SK-N-MC (cell line): ENCODE measurements around the gene RUNX2.
"Not testable (repeated sequence)": the region's sequence is repeated elsewhere in the genome, so short reads cannot be mapped to it uniquely, and the experiment has no call there.

ENCODE experiments used
- DNase-seq: peaks from one replicate; pipeline ENCODE4 v3.0.0-alpha.2; 2011; ENCODE audit warnings: low read depth, low spot score
- H3K27ac ChIP-seq: fragments of 200-600 bp; sonication (generic); 2 replicates; pipeline ENCODE4 v1.5.1; 2016; ENCODE audit warnings: mixed run types
- H3K36me3 ChIP-seq: fragments of 200-600 bp; sonication (generic); 2 replicates; pipeline ENCODE4 v1.6.1; 2017; ENCODE audit warnings: antibody characterized with exemption, low read length, mixed read lengths; ENCODE audit not compliant: insufficient read depth
- H3K4me3 ChIP-seq: fragments of 200-600 bp; sonication (generic); 2 replicates; pipeline ENCODE4 v1.5.1; 2016
- H3K9ac ChIP-seq: fragments of 200-600 bp; sonication (generic); 2 replicates; pipeline ENCODE4 v1.8.0; 2017; ENCODE audit warnings: mixed run types, mixed read lengths; ENCODE audit not compliant: insufficient read length
- H3K9me3 ChIP-seq: fragments of 200-600 bp; sonication (generic); 2 replicates; pipeline ENCODE4 v1.6.1; 2017; ENCODE audit warnings: low read depth, mild to moderate bottlenecking, antibody characterized with exemption, low read length, moderate library complexity, mixed read lengths
- EZH2 ChIP-seq: fragments of 200-600 bp; sonication (generic); IDR thresholded peaks from one replicate; pipeline ENCODE4 v1.6.1; 2017; ENCODE audit warnings: antibody characterized with exemption
- FOXP2 ChIP-seq: optimal IDR thresholded peaks from 2 replicates; pipeline ENCODE3; 2011; ENCODE audit warnings: mild to moderate bottlenecking, moderate library complexity; ENCODE audit not compliant: insufficient read depth; ENCODE audit errors: extremely low read length, control extremely low read depth
- POLR2AphosphoS5 ChIP-seq: IDR thresholded peaks from 2 replicates; pipeline ENCODE4 v1.6.1; 2012; ENCODE audit warnings: mild to moderate bottlenecking, low read depth, low read length, borderline replicate concordance

RUNX2 gene

GRCh38 chr6:45554591-45554990 lies 226.5 kb downstream of the RUNX2 start:
- H3K4me3 ChIP-seq = no peak overlapping the region
- H3K36me3 ChIP-seq = no peaks in the 10 kb centered on the region
- TF ChIP-seq POLR2AphosphoS5 = no peak
- TF ChIP-seq EZH2 = no peak
- TF ChIP-seq FOXP2 = no peak
- H3K9ac ChIP-seq = no peak overlapping the region
- DNase-seq = no peak
- no peak overlapping the region for H3K27ac ChIP-seq
- H3K9me3 ChIP-seq = no peaks in the 10 kb centered on the region

- DNase-seq = no peak
- no peak overlapping the region for H3K27ac ChIP-seq
- H3K4me3 ChIP-seq = peak overlapping the region; percentile 11; the same call in 1 of the 2 replicates
- H3K9me3 ChIP-seq = no peaks in the 10 kb centered on the region
- H3K9ac ChIP-seq = no peak overlapping the region
- H3K36me3 ChIP-seq = no peaks in the 10 kb centered on the region
- TF ChIP-seq EZH2 = no peak
- no peak for TF ChIP-seq POLR2AphosphoS5
- no peak for TF ChIP-seq FOXP2
Observed at GRCh38 chr6:45555981-45556771, 228.0 kb downstream of the RUNX2 start.

GRCh38 chr6:45556828-45557227 lies 228.7 kb downstream of the RUNX2 start:
- Histone ChIP-seq H3K9me3 (no peaks in the 10 kb centered on the region), H3K27ac (no peak overlapping the region), H3K4me3 (no peak overlapping the region)

GRCh38 chr6:45557454-45557853 lies 229.3 kb downstream of the RUNX2 start:
- no peak for TF ChIP-seq POLR2AphosphoS5

More at GRCh38 chr6:45556828-45557227, 228.7 kb downstream of the RUNX2 start:
- no peak for DNase-seq
- Histone ChIP-seq H3K36me3 (no peaks in the 10 kb centered on the region), H3K9ac (no peak overlapping the region)
- no peak for TF ChIP-seq EZH2
- no peak for TF ChIP-seq FOXP2
- no peak for TF ChIP-seq POLR2AphosphoS5

GRCh38 chr6:45558858-45559257 lies 230.7 kb downstream of the RUNX2 start:
- DNase-seq = no peak
- H3K36me3 ChIP-seq = no peaks in the 10 kb centered on the region
- no peaks in the 10 kb centered on the region for H3K9me3 ChIP-seq
- no peak overlapping the region for H3K4me3 ChIP-seq
- no peak overlapping the region for H3K9ac ChIP-seq
- no peak for TF ChIP-seq FOXP2
- TF ChIP-seq EZH2 = no peak
- no peak for TF ChIP-seq POLR2AphosphoS5
- no peak overlapping the region for H3K27ac ChIP-seq

More at GRCh38 chr6:45557454-45557853, 229.3 kb downstream of the RUNX2 start:
- Histone ChIP-seq H3K4me3 (no peak overlapping the region), H3K36me3 (no peaks in the 10 kb centered on the region), H3K9me3 (no peaks in the 10 kb centered on the region), H3K27ac (no peak overlapping the region), H3K9ac (no peak overlapping the region)
- DNase-seq = no peak

- not testable (repeated sequence) for H3K9ac ChIP-seq, H3K9me3 ChIP-seq, H3K36me3 ChIP-seq, DNase-seq, H3K4me3 ChIP-seq, H3K27ac ChIP-seq
Observed at GRCh38 chr6:45560321-45560820, 232.2 kb downstream of the RUNX2 start.

GRCh38 chr6:45562171-45562570 lies 234.0 kb downstream of the RUNX2 start:
- TF ChIP-seq EZH2 = no peak
- TF ChIP-seq FOXP2 = no peak
- TF ChIP-seq POLR2AphosphoS5 = no peak
- Histone ChIP-seq H3K9me3 (no peaks in the 10 kb centered on the region), H3K9ac (no peak overlapping the region), H3K36me3 (no peaks in the 10 kb centered on the region), H3K27ac (no peak overlapping the region), H3K4me3 (no peak overlapping the region)
- DNase-seq = no peak

- DNase-seq = no peak
- H3K9me3 ChIP-seq = no peaks in the 10 kb centered on the region
- H3K4me3 ChIP-seq = no peak overlapping the region
- no peaks in the 10 kb centered on the region for H3K36me3 ChIP-seq
- H3K27ac ChIP-seq = no peak overlapping the region
- no peak overlapping the region for H3K9ac ChIP-seq
- TF ChIP-seq EZH2 (no peak), FOXP2 (no peak), POLR2AphosphoS5 (no peak)
Observed at GRCh38 chr6:45563041-45563440, 234.9 kb downstream of the RUNX2 start.

GRCh38 chr6:45563844-45564243 lies 235.7 kb downstream of the RUNX2 start:
- TF ChIP-seq POLR2AphosphoS5 (no peak), FOXP2 (no peak), EZH2 (no peak)
- no peak for DNase-seq
- Histone ChIP-seq H3K9me3 (no peaks in the 10 kb centered on the region), H3K27ac (no peak overlapping the region), H3K9ac (no peak overlapping the region), H3K36me3 (no peaks in the 10 kb centered on the region), H3K4me3 (no peak overlapping the region)
